GM19351 (cell line): ENCODE data around the gene ADAP2.
"Not testable (repeated sequence)": the region's sequence is repeated elsewhere in the genome, so short reads cannot be mapped to it uniquely, and the experiment has no call there.

ENCODE experiments used
- ATAC-seq: cut with Tn5 transposase; IDR thresholded peaks from one replicate; pipeline ENCODE4 v1.9.1; 2021; ENCODE audit warnings: mild to moderate bottlenecking, moderate library complexity; ENCODE audit not compliant: unreplicated experiment

The ADAP2 gene

GRCh38 chr17:30967911-30968310, 46.2 kb downstream of the ADAP2 start:
- ATAC-seq, result not testable (repeated sequence)

DNA sequence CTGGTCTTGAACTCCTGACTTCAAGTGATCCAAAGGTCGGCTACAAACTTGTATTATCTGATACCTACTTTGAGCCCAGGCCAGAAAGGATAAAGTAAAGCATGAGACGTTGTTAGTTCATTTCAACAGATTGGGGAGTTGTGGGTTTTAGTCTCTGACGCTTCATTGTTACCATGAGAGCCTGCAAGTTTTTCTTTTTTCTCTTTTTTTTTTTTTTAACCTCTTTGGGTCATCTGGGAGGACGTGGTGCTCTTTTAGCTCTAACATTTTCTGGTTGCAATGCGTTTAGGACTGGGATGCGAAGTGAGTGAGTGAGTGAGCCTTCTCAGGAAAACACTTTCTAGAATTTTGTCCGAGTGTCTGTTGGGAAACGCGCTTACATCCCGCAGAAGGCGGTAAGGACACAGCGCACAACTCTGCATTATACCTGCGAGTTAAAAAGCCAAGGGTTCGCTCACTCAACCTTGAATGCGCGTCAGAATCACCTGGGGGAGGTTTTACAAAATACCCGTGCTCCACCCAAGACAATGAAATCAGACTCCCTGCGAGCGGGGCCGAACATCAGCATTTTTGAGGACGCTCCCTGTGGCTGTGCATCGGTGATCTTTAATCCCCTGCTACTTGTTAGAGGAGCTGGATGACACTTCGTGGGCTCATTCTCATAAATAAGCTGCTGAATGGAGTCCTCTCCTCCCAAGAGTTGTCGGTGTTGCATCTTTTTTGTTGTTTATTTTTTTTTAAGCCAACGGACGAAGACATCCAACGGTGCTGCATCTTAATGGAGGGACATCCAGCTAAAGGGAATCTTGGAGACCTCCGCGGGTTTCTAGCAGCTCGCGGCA, 48.5 kb downstream of the ADAP2 start:
- ATAC-seq, result no peak

DNA sequence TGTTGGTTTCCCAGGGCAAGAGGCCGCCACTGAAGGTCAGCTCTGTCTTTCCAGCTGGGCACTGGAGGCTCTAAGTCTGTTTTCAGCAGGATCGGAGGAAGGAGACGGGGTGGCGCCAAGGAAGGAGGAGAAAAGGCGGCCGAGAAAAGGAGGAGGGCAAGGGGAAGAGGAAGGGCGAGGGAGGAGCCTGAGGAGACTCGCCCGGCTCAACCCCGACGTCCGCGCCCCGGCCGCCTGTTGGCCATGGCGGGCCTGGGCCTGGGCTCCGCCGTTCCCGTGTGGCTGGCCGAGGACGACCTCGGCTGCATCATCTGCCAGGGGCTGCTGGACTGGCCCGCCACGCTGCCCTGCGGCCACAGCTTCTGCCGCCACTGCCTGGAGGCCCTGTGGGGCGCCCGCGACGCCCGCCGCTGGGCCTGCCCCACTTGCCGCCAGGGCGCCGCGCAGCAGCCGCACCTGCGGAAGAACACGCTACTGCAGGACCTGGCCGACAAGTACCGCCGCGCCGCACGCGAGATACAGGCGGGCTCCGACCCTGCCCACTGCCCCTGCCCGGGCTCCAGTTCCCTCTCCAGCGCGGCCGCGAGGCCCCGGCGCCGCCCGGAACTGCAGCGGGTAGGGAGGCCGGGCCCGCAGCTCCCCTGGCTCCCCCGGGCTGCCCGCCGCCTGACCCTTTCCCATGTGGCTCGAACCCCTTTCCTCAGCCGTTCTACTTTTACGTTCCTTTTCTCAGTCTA, 49.3 kb downstream of the ADAP2 start, which contains the start of gene RNF135:
Gene RNF135, plus strand, starts transcription at position 209 of the 737 bp plus-strand sequence. Its CDS starts 35 bp downstream, at position 244.
- peak; percentile 66 for ATAC-seq

- no peak for ATAC-seq
Measured at GRCh38 chr17:30975042-30975820, 53.5 kb downstream of the ADAP2 start.

GRCh38 chr17:30979919-30980318, 58.2 kb downstream of the ADAP2 start:
- ATAC-seq, result not testable (repeated sequence)

GRCh38 chr17:30981531-30982519, 60.1 kb downstream of the ADAP2 start:
- ATAC-seq, result no peak

GRCh38 chr17:30982855-30983254, 61.1 kb downstream of the ADAP2 start:
- no peak for ATAC-seq

- ATAC-seq, result no peak
Measured at GRCh38 chr17:30990458-30990857, 68.7 kb downstream of the ADAP2 start.

DNA sequence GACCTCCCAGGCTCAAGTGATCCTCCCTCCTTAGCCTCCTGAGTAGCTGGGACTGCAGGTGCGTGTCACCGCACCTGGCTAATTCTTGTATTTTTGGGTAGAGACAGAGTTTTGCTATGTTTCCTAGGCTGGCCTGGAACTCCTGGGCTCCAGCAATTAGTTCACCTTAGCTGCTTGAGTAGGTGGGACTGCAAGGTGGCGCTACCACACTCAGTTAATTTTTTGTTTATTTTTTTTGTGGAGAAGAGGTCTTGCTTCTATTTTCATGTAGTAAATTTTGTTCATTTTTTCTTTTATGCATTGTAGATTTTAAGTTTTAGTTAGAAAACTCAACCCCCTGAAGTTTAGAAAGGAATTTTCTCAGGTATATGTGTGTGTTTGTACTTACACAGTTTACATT, 70.8 kb downstream of the ADAP2 start:
- no peak for ATAC-seq

GRCh38 chr17:30995347-30995746, 73.6 kb downstream of the ADAP2 start:
- ATAC-seq, result no peak

- no peak for ATAC-seq
Measured at GRCh38 chr17:30996486-30996885, 74.7 kb downstream of the ADAP2 start.

GRCh38 chr17:30997270-30997669, 75.5 kb downstream of the ADAP2 start:
- no peak for ATAC-seq

DNA sequence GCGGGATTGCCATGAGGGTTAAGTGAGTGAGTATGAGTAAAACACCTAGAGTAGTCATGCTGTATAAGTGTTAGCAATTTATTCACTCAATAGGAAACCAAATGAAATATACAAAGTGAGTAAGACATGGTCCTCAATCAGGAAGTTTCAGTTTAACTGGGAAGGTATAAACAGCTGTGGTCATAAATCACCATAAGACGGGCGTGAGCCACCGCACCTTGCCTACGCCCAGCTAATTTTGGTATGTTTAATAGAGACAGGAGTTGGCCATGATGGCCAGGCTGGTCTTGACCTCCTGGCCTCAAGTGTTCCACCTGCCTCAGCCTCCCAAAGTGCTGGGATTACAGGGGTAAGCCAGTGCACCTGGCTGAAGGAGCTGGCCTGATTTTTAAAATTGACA, 76.1 kb downstream of the ADAP2 start:
- no peak for ATAC-seq

- ATAC-seq, result no peak
Measured at GRCh38 chr17:31002047-31002446, 80.3 kb downstream of the ADAP2 start.

GRCh38 chr17:31003225-31003866, 81.6 kb downstream of the ADAP2 start:
- no peak for ATAC-seq

GRCh38 chr17:31004160-31004559, 82.4 kb downstream of the ADAP2 start:
- no peak for ATAC-seq

- no peak for ATAC-seq
Measured at GRCh38 chr17:31007695-31008373, 86.1 kb downstream of the ADAP2 start.

DNA sequence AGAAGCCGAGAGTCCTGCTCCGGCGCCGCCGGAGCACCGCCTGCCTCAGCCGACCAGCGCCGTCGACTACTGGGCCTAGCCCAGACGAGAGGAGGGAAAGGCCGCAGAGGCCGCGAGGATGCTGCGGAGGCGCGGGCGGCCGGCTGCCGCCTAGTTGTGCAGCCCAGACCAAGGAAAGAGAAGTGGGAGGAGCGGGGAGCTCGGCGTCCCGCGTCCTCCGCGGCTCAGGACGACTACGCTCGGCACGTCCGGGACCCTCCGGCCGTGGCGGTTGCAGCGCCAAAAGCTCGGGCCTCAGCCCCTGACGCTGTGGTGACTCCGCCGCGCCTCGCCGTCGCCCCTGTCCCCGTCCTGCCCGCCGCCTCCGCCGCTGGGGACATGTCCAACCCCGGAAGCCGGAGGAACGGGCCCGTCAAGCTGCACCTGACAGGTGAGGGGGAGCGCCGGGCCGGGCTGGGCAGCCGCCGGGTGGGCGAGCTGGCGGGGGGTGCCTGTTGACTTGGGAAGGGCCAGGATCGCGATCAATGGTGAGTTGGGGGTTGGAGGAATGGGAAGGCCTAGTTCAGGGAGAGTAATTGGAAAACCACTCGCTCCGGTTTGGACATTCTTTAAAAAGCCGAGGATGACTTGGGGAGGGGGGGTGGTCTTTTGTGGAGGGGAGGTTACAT, 86.8 kb downstream of the ADAP2 start:
- ATAC-seq, result peak; percentile 57
